GM23338 (cell line): ENCODE measurements around the gene NPPA. TPM values are rescaled to one million over a fixed set of nuclear protein-coding genes. Genes with fewer than 3 reads are reported as not detected.

ENCODE experiments used
- ATAC-seq: fragments of 200-7000 bp; cut with Tn5 transposase; 3 replicates; pipeline ENCODE4 v1.9.1; 2020
- DNase-seq: peaks from one replicate; pipeline ENCODE4 v3.0.0-alpha.2; 2015; ENCODE audit warnings: low spot score
- H2AFZ ChIP-seq: fragments of 200-600 bp; sonication (generic); 2 replicates; pipeline ENCODE4 v1.8.0; 2016; ENCODE audit warnings: antibody characterized with exemption, mild to moderate bottlenecking, moderate library complexity
- H3F3A ChIP-seq: fragments of 200-600 bp; sonication (generic); replicated peaks from 2 replicates; pipeline ENCODE4 v1.8.0; 2017; ENCODE audit warnings: antibody characterized with exemption, mixed run types, low read depth
- H3K27ac ChIP-seq: fragments of 200-600 bp; sonication (generic); 2 replicates; pipeline ENCODE4 v1.6.1; 2016; ENCODE audit warnings: low read depth
- H3K27me3 ChIP-seq: fragments of 200-600 bp; sonication (generic); 2 replicates; pipeline ENCODE4 v1.8.0; 2016; ENCODE audit warnings: mild to moderate bottlenecking, mixed run types, moderate library complexity; ENCODE audit not compliant: insufficient read depth
- H3K36me3 ChIP-seq: fragments of 200-600 bp; sonication (generic); 2 replicates; pipeline ENCODE4 v1.8.0; 2016; ENCODE audit warnings: mild to moderate bottlenecking; ENCODE audit not compliant: insufficient read depth
- H3K4me1 ChIP-seq: fragments of 200-600 bp; sonication (generic); 2 replicates; pipeline ENCODE4 v1.8.0; 2016; ENCODE audit warnings: mild to moderate bottlenecking, moderate library complexity; ENCODE audit not compliant: insufficient read depth
- H3K4me2 ChIP-seq: fragments of 200-600 bp; sonication (generic); 2 replicates; pipeline ENCODE4 v1.7.1; 2017; ENCODE audit warnings: mixed run types
- H3K4me3 ChIP-seq: fragments of 200-600 bp; sonication (generic); 2 replicates; pipeline ENCODE4 v1.6.1; 2016; ENCODE audit warnings: mixed run types
- H3K79me2 ChIP-seq: fragments of 200-600 bp; sonication (generic); replicated peaks from 2 replicates; pipeline ENCODE4 v1.8.0; 2017; ENCODE audit warnings: mild to moderate bottlenecking; ENCODE audit not compliant: insufficient read depth
- H3K9me2 ChIP-seq: fragments of 200-600 bp; sonication (generic); 2 replicates; pipeline ENCODE4 v1.8.0; 2017; ENCODE audit not compliant: insufficient read depth
- H4K20me1 ChIP-seq: fragments of 200-600 bp; sonication (generic); replicated peaks from 2 replicates; pipeline ENCODE4 v1.8.0; 2017; ENCODE audit warnings: mild to moderate bottlenecking; ENCODE audit not compliant: insufficient read depth
- H3K27ac Mint-ChIP-seq: 2 replicates; pipeline ENCODE4 v1.8.0; 2020; ENCODE audit warnings: inconsistent platforms, mild to moderate bottlenecking, moderate library complexity, mixed read lengths
- H3K27me3 Mint-ChIP-seq: 3 replicates; pipeline ENCODE4 v1.8.0; 2022; ENCODE audit warnings: low read depth, mild to moderate bottlenecking, moderate library complexity, mixed read lengths, inconsistent platforms; ENCODE audit not compliant: insufficient read depth, poor library complexity
- H3K36me3 Mint-ChIP-seq: 3 replicates; pipeline ENCODE4 v1.8.0; 2021; ENCODE audit warnings: low read depth, mild to moderate bottlenecking, inconsistent platforms, moderate library complexity, mixed read lengths
- H3K4me1 Mint-ChIP-seq: 3 replicates; pipeline ENCODE4 v1.8.0; 2020; ENCODE audit warnings: mild to moderate bottlenecking, inconsistent platforms, mixed read lengths
- H3K4me3 Mint-ChIP-seq: 3 replicates; pipeline ENCODE4 v1.8.0; 2021; ENCODE audit warnings: moderate library complexity, mild to moderate bottlenecking, inconsistent platforms, mixed read lengths
- H3K9me3 Mint-ChIP-seq: 3 replicates; pipeline ENCODE4 v1.8.0; 2020; ENCODE audit warnings: moderate library complexity, mild to moderate bottlenecking, inconsistent platforms, mixed read lengths
- NANOG ChIP-seq: IDR thresholded peaks from 2 replicates; pipeline ENCODE4 v1.6.1; 2016; ENCODE audit warnings: antibody characterized with exemption, borderline replicate concordance
- REST ChIP-seq: IDR thresholded peaks from one replicate; pipeline ENCODE4 v1.6.1; 2018; ENCODE audit warnings: antibody characterized with exemption; ENCODE audit not compliant: unreplicated experiment
- STAT1 ChIP-seq: IDR thresholded peaks from one replicate; pipeline ENCODE4 v1.6.1; 2016; ENCODE audit warnings: antibody characterized with exemption; ENCODE audit not compliant: unreplicated experiment
- ZNF331 ChIP-seq: fragments of 250-450 bp; sonication (Bioruptor Pico); IDR thresholded peaks from 2 replicates; pipeline ENCODE4 v1.5.0; 2020; ENCODE audit warnings: low read depth, mild to moderate bottlenecking, moderate library complexity
- polyA plus RNA-seq: library from polyadenylated mRNA; unstranded; fragments of >200 nt; fragmentation: Nextera tagmentation; extraction: Ambion mirVana; gene quantifications from 2 replicates; pipeline ENCODE4 v1.2.1, GENCODE V29; 2016
- total RNA-seq: library from RNA; depleted of rRNA; stranded (reverse); fragments of >200 nt; shearing (Covaris generic); gene quantifications from 2 replicates; pipeline ENCODE4 v1.2.3, GENCODE V29; 2014
- TF ChIP-seq, protein P1 (sequence below): IDR thresholded peaks from 2 replicates; pipeline ENCODE4 v1.6.1; 2016; ENCODE audit warnings: antibody characterized with exemption
- TF ChIP-seq, protein P2 (sequence below): fragments of 250-450 bp; sonication (Bioruptor Pico); IDR thresholded peaks from 2 replicates; pipeline ENCODE4 v1.5.0; 2020; ENCODE audit warnings: mild to moderate bottlenecking, moderate library complexity

NPPA gene
- total and polyA plus RNA-seq, 2 experiments from 2014 or later, result 0.29 TPM; not detected in 1

DNA sequence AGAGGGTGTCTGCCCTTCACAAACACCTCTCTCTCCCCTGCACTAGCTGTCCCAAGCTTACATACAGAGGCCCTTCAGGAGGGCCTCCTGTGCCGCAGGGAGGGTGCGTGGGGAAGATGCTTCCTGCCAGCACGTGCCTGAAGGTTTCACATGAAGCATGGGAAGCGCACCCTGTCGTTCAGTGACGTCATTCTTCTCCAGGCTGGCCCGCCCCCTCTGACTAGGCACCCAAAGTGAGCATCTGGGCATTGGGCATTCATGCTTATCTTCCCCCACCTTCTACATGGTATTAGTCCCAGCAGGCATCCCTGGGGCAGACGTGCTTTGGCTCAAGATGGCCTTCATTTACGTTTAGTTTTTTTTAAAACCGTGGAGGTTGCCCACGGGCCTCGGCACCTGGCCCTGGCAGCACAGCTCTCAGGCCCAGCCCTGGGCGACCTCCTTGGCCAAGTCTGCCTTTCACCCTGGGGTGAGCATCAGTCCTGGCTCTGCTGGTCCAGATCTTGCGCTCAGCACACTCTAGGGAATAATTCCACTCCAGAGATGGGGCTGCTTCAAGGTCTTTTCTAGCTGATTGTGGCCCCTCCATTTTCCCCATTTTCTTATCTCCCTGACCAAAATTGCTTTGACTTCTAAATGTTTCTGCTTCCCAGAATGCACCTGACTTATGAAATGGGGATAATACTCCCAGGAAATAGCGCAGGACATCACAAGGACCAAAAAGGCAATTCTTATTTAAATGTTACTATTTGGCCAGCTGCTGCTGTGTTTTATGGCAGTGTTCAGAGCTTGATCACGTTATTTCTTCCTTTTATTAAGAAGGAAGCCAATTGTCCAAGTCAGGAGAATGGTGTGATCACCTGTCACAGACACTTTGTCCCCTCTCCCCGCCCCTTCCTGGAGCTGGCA, 6.1 kb downstream of the NPPA start:
- no peaks in the 10 kb centered on the region for H3K9me2 ChIP-seq
- ATAC-seq (no peak), DNase-seq (no peak)
- H3K4me1 Mint-ChIP-seq, result no peaks in the 10 kb centered on the region; the same call in 2 of the 3 replicates
- no peaks in the 10 kb centered on the region for H3K27me3 ChIP-seq
- H3K4me3 Mint-ChIP-seq, result no peak overlapping the region
- no peaks in the 10 kb centered on the region for H3K4me1 ChIP-seq
- peaks cover 30% of the 10 kb centered on the region for H3F3A ChIP-seq
- no peak overlapping the region for H3K4me2 ChIP-seq
- no peak overlapping the region for H3K27ac Mint-ChIP-seq
- H3K36me3 ChIP-seq, result peaks cover 57% of the 10 kb centered on the region
- H3K4me3 ChIP-seq, result no peak overlapping the region
- peaks cover 14% of the 10 kb centered on the region; the same call in 1 of the 2 replicates for H4K20me1 ChIP-seq
- no peaks in the 10 kb centered on the region for H3K79me2 ChIP-seq
- peaks cover 11% of the 10 kb centered on the region for H3K27me3 Mint-ChIP-seq
- H3K9me3 Mint-ChIP-seq, result no peaks in the 10 kb centered on the region
- H3K27ac ChIP-seq, result no peak overlapping the region
- H2AFZ ChIP-seq, result no peak overlapping the region
- TF ChIP-seq NANOG (no peak), STAT1 (no peak), REST (no peak), ZNF331 (CRISPR knock-in tag) (no peak)
- TF ChIP-seq, protein P1, sequence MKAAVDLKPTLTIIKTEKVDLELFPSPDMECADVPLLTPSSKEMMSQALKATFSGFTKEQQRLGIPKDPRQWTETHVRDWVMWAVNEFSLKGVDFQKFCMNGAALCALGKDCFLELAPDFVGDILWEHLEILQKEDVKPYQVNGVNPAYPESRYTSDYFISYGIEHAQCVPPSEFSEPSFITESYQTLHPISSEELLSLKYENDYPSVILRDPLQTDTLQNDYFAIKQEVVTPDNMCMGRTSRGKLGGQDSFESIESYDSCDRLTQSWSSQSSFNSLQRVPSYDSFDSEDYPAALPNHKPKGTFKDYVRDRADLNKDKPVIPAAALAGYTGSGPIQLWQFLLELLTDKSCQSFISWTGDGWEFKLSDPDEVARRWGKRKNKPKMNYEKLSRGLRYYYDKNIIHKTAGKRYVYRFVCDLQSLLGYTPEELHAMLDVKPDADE, result no peak
- TF ChIP-seq, protein P2, sequence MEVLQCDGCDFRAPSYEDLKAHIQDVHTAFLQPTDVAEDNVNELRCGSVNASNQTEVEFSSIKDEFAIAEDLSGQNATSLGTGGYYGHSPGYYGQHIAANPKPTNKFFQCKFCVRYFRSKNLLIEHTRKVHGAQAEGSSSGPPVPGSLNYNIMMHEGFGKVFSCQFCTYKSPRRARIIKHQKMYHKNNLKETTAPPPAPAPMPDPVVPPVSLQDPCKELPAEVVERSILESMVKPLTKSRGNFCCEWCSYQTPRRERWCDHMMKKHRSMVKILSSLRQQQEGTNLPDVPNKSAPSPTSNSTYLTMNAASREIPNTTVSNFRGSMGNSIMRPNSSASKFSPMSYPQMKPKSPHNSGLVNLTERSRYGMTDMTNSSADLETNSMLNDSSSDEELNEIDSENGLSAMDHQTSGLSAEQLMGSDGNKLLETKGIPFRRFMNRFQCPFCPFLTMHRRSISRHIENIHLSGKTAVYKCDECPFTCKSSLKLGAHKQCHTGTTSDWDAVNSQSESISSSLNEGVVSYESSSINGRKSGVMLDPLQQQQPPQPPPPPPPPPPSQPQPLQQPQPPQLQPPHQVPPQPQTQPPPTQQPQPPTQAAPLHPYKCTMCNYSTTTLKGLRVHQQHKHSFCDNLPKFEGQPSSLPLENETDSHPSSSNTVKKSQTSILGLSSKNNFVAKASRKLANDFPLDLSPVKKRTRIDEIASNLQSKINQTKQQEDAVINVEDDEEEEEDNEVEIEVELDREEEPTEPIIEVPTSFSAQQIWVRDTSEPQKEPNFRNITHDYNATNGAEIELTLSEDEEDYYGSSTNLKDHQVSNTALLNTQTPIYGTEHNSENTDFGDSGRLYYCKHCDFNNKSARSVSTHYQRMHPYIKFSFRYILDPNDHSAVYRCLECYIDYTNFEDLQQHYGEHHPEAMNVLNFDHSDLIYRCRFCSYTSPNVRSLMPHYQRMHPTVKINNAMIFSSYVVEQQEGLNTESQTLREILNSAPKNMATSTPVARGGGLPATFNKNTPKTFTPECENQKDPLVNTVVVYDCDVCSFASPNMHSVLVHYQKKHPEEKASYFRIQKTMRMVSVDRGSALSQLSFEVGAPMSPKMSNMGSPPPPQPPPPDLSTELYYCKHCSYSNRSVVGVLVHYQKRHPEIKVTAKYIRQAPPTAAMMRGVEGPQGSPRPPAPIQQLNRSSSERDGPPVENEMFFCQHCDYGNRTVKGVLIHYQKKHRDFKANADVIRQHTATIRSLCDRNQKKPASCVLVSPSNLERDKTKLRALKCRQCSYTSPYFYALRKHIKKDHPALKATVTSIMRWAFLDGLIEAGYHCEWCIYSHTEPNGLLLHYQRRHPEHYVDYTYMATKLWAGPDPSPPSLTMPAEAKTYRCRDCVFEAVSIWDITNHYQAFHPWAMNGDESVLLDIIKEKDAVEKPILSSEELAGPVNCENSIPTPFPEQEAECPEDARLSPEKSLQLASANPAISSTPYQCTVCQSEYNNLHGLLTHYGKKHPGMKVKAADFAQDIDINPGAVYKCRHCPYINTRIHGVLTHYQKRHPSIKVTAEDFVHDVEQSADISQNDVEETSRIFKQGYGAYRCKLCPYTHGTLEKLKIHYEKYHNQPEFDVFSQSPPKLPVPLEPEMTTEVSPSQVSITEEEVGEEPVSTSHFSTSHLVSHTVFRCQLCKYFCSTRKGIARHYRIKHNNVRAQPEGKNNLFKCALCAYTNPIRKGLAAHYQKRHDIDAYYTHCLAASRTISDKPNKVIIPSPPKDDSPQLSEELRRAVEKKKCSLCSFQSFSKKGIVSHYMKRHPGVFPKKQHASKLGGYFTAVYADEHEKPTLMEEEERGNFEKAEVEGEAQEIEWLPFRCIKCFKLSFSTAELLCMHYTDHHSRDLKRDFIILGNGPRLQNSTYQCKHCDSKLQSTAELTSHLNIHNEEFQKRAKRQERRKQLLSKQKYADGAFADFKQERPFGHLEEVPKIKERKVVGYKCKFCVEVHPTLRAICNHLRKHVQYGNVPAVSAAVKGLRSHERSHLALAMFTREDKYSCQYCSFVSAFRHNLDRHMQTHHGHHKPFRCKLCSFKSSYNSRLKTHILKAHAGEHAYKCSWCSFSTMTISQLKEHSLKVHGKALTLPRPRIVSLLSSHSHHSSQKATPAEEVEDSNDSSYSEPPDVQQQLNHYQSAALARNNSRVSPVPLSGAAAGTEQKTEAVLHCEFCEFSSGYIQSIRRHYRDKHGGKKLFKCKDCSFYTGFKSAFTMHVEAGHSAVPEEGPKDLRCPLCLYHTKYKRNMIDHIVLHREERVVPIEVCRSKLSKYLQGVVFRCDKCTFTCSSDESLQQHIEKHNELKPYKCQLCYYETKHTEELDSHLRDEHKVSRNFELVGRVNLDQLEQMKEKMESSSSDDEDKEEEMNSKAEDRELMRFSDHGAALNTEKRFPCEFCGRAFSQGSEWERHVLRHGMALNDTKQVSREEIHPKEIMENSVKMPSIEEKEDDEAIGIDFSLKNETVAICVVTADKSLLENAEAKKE (CRISPR knock-in tag), result no peak
- H3K36me3 Mint-ChIP-seq, result peaks cover 74% of the 10 kb centered on the region
